GM11168 (cell line): ENCODE results near the gene SCD5.

Experiments
- in situ Hi-C: fragments of 300-500 bp; cut with MboI; formaldehyde crosslinking; loops from one replicate; pipeline ENCODE4 v1.12.0; 2022; ENCODE audit warnings: low sequenced_read_pairs; ENCODE audit not compliant: unreplicated experiment

The SCD5 gene

DNA sequence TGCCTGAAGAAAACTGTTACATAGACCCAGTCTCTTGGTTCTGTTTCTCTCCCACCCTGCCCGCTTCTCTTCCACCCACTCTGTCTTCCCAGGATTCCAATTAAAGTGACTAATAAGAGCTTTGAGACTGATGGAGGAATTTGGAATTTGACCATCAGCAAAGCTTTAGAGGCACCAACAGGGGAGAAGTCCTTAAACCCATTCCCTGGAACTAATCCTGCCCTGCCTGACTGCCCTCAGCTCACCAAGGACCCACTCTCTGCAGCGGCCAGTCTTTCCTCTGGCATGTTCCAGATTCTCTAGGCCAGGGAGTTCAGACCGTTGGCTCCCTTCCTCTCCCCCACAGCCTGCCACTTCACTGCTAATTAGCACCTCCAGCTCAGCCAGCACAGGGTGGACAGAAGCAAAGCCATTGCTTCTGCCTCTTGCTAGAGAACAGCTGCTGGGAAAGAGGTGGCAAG is 23.9 kb downstream of the SCD5 start:
- in situ Hi-C loops = no loop called here

GRCh38 chr4:82773057-82773456 is 25.5 kb downstream of the SCD5 start:
- in situ Hi-C loops = no loop called here

DNA sequence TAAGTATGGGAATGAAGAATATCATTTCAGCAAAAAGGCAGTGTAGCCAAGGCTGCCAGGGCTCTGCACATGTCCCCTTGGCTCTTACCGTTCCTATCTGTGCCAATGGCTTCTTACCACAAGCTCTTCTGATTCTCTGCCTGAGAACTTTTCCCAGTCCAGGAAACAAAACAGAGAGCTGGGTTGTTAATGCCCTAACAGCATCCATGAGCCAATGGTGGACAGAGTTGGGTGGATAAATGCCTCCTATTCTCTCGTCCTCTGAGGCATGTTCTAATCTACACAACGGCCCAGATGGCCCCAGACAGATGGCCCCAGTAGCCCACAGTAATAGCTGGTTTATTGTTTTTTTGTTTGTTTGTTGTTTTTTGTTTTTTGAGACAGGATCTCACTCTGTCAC is 28.0 kb downstream of the SCD5 start:
- in situ Hi-C loops = no loop called here

DNA sequence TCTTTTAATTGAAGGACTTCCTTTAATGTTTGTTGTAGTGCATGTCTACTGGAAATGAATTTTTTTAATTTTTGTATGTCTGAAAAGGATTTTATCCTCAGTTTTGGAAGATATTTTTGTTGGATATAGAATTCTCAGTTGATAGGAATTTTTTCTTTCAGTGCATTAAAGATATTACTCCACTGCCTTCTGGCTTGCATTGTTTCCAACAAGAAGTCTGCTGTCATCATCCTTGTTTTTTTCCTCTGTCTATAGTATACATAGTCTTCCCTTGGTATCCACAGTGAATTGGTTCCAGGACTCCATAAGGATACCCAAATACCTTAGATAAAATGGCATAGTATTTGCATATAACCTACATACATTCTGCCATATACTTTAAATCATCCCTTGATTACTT is 33.5 kb downstream of the SCD5 start:
- in situ Hi-C loops = no loop called here

DNA sequence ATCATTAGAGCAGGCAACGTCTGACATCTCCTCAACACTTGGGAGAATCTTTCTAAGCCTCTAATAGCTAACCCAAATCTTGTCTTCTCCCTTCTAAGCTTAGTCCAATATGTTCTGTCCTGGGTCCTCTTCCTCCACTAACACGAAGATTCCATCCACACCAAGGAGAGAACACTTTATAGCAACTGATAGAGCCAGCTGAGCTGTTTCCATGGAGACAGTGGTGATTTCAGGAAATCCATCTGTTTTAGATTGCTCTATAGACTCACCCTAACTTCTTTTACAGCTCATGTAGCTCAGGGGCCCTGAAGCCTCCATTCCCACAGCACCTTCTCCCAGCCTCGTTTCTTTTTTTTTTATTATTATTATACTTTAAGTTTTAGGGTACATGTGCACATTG is 37.4 kb downstream of the SCD5 start:
- in situ Hi-C loops = no loop called here

GRCh38 chr4:82758701-82759685 is 39.6 kb downstream of the SCD5 start:
- in situ Hi-C loops = no loop called here

DNA sequence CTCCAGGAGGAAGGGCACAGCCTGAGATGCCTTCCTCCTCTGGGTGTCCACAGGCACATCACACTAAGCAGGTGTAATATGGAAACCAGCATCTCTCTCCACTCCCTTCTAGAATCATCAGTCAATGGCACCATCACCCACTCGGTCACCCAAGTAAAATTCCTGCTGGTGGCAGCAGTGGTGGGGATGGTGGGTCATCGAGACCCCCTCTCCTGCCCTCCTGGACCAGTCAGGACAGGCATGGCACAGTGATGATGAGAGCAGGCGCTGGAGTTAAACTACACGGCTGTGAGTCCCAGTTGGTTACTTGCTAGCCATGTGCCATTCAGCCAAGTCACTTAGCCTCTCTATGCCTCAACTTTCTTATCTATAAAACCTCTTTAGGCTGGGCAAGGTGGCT is 42.5 kb downstream of the SCD5 start:
- in situ Hi-C loops = no loop called here

- in situ Hi-C loops = no loop called here
These were observed 42.9 kb downstream of the SCD5 start for GRCh38 chr4:82755650-82756049.

- in situ Hi-C loops = no loop called here
These were observed 44.0 kb downstream of the SCD5 start for GRCh38 chr4:82754513-82755165.

DNA sequence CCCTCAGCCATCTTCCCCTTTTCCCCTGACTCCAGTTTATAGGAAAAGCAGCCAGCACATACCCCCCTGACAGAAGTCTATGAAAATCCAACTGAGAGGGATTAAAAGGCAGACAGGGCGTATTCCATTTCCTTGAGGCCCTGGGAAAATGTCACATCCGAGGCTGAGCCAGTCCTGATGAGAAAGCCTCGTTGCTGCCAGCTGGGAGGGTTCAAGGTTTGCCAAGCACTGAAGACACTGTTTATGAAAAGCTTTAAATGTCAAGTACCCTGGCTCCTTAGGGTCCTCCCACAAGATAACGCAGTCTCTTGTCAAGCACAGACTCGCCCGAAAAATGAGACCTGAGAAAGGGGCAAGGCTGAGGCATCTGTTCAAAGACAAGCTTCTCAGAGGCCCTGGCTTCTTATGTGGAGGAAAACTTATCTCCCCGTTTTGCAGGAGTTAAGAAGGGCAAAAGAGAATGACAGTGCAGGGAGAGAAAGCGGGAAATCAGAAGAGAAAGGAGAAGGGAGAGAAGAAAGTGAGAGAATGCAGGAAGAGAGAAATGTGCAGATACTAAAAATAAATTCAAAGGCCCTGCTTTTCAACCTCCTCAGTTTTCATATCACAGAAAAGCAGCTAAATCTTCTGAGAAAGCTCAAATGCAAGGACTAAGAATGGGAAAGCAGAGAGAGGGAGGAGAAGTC is 44.7 kb downstream of the SCD5 start:
- in situ Hi-C loops = no loop called here

GRCh38 chr4:82753238-82753637 is 45.4 kb downstream of the SCD5 start:
- in situ Hi-C loops = no loop called here

DNA sequence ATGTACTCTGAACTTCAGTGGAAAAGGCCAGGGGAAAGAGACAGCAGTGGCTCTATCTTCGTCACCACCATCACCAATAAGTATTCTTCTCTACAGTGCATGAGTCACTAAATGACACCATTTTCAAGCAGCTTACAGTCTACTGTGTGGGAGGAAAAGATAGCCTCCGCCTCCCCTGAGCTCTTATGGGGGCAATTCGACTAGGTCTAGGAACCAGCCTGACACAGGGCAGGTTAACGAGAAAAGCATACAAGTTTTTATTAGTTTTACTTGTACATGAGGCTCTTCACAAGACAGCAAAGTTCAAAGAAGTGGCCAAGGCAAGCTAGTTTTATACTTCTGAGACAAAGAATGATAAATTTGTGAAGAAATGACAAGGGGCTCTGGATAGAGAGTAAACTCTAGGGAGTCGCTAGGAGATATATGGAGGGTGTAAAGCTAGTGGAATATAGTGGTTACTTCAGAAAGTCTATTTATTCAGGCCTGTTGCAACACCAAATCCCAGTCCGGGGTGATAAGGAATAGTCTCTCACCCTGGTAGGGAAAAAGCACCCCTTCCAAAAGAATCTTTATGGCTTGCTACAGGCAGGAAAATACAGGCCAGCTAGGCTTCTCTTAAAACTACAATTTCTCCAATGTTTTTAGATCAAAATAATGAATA is 49.7 kb downstream of the SCD5 start:
- in situ Hi-C loops = no loop called here

GRCh38 chr4:82747686-82748575 is 50.7 kb downstream of the SCD5 start:
- in situ Hi-C loops = no loop called here

DNA sequence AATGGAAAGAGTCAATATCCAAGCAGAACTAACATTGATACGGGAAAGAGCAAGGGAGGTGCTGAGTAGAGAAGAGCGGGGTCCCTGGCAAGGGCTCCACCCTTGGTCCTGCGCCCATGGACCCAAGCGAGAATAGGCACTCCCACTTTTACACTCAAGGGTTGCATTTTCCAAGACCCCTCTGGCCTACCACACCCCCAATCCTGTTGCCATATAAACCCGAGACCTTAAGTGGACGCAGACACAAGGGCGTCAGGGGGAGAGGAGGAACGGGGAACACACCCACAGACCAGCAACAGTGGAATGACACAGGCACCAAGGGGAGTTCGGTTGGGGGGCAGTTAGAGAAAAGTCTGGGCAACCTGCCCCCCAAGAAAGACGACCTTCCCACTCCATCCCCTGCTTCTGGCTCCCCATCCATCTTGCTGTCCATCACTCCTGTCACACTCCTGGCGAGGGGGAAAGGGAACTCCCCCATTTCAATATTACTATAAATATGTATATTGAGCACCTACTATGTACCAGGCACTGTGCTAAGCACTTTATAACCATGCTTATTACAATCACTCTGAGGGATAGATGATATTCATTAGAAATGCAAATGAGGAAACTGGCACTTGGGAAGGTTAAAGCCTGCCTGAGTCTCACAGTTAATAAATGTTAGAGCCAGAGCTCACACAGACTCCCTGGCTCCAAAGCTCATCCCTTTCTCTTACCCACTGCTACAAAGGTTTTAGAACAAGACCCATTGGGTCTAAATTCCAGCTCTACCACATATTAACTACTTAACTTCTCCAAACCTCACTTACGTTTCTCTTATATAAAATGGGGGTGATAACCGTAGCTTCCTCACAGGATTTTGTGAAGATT is 51.7 kb downstream of the SCD5 start:
- in situ Hi-C loops = no loop called here

DNA sequence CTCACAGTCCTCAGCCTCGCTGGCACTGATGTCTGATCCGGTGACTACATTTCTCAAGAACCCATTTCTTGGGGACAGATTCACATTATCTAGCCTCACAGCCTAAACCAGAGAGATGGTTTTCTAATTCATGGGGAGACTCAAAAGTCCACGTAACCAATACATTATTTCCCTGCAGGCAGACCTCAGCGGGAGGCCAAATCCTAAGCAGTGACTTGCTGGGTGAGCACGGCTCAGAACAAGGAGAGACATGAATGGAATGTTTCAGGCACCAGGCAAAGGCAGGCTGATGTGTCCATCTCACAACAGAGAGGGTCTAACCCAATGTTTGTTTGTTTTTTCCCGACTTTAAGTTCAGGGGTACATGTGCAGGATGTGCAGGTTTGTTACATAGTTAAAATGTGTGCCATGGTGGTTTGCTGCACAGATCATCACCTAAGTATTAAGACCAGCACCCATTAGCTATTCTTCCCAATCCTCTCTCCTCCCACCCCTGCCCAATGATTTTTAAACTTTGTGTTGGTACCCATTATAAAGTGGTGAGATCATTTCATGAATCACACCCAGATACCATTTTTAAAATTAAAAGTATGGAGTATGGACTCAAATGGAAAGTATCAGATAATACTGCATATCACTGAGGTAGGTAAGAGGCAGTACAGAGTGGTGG is 53.3 kb downstream of the SCD5 start:
- in situ Hi-C loops = no loop called here

DNA sequence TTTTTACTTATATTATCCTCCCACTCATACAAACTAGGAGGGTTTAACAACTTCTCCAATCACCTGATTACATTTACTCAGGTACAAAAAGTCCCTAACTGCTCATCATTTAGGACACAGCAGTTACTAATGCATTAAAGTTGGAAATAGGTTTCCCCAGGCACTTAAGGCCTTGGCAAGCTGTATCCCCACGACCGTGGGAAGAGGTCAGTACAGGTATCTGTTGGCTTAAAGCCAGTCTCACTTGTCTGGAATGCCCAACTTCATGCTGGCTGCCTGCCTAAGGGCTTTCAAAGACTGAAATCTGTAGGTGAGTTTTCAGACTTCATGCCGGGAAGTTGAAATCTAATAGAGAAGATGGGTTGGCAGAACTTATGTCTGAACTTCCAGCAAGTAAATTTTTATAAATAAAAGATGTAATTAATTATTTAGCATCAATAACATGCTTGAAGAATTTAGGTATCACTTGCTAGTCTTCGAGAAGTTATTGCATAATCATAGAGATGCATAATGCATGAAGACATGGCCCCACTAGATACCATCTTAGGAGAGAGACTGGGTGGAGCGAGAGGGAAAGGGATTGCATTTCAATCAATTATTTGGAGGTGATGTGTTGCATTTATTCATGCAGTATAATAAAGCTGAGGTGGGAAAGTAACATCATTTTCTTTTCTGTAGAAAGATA is 54.2 kb downstream of the SCD5 start:
- in situ Hi-C loops = no loop called here

DNA sequence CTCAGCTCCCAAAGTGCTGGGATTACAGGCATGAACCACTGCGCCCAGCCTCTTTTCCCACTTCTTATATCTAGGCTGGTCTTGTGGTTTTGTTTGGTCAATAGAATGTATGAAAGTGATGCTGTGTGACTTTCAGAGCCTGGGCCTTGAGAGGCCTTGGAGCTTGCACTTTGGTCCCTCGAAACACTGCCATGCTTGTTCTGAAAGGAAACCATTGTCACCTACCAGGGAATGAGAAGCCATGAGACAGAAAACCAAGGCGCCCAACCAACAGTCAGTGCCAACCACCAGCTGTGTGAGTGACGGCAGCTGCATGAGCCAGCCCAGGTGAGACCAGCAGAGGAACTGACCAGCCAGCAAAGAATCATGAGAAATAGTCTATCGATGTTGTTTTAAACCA is 57.4 kb downstream of the SCD5 start:
- in situ Hi-C loops = no loop called here
